Cardiac muscle cell (in vitro differentiated cells and primary cell): Measurements from ENCODE around the gene SPIN2B. TPM values are rescaled to one million over a fixed set of nuclear protein-coding genes. Genes with fewer than 3 reads are reported as not detected.
"Not testable (repeated sequence)": the region's sequence is repeated elsewhere in the genome, so short reads cannot be mapped to it uniquely, and the experiment has no call there.

Source experiments
- DNase-seq, 2 donors: peaks; one replicate each; pipeline versions ENCODE4 v3.0.0 to v3.0.0-alpha.2; 2010 to 2017; ENCODE audit warnings: low read depth in 1 of 2, low spot score in 1 of 2
- H3K27ac ChIP-seq: fragments of 200-600 bp; sonication (generic); 2 replicates; pipeline ENCODE4 v1.5.1; 2016
- H3K27me3 ChIP-seq: fragments of 200-600 bp; sonication (generic); 2 replicates; pipeline ENCODE4 v1.6.0; 2016; ENCODE audit warnings: control low read depth
- H3K36me3 ChIP-seq: fragments of 200-600 bp; sonication (generic); 2 replicates; pipeline ENCODE4 v1.5.1; 2016; ENCODE audit warnings: control low read depth
- H3K4me1 ChIP-seq: fragments of 200-600 bp; sonication (generic); 2 replicates; pipeline ENCODE4 v1.8.1; 2017; ENCODE audit warnings: low read depth, mild to moderate bottlenecking, mixed run types
- H3K4me3 ChIP-seq: fragments of 200-600 bp; sonication (generic); 2 replicates; pipeline ENCODE4 v1.5.1; 2016; ENCODE audit warnings: mild to moderate bottlenecking
- H3K9me3 ChIP-seq: fragments of 200-600 bp; sonication (generic); 2 replicates; pipeline ENCODE4 v1.5.1; 2017; ENCODE audit warnings: low read depth, mild to moderate bottlenecking, control low read depth
- CTCF ChIP-seq: IDR thresholded peaks from 2 replicates; pipeline ENCODE4 v1.5.1; 2012; ENCODE audit warnings: low read depth, mild to moderate bottlenecking, low read length
- polyA plus RNA-seq: library from polyadenylated mRNA; unstranded; fragments of >200 nt; fragmentation: Nextera tagmentation; extraction: Ambion mirVana; gene quantifications from 2 replicates; pipeline ENCODE4 v1.2.1, GENCODE V29; 2016
- total RNA-seq: library from RNA; depleted of rRNA; stranded (reverse); fragments of >200 nt; gene quantifications from 2 replicates; pipeline ENCODE4 v1.2.3, GENCODE V29; 2016

The SPIN2B gene
- total RNA-seq = 19.2 and 20.8 TPM in 2 replicates
- 33.3 and 41.8 TPM in 2 replicates for polyA plus RNA-seq

GRCh38 chrX:57121162-57121755, at the start of gene SPIN2B:
Gene SPIN2B, minus strand, starts transcription at chrX:57121548.
- Histone ChIP-seq H3K9me3 (no peaks in the 10 kb centered on the region), H3K27ac (peak within 1 kb of the TSS; percentile 96), H3K36me3 (no peaks in the 10 kb centered on the region), H3K4me3 (peak within 1 kb of the TSS; percentile 59), H3K4me1 (no peaks in the 10 kb centered on the region), H3K27me3 (no peaks in the 10 kb centered on the region)
- peak; percentile 83 to 88 for DNase-seq
- no peak for TF ChIP-seq CTCF

- Histone ChIP-seq H3K27me3 (no peaks in the 10 kb centered on the region), H3K4me1 (no peaks in the 10 kb centered on the region), H3K9me3 (no peaks in the 10 kb centered on the region), H3K27ac (peak overlapping the region; percentile 75), H3K36me3 (no peaks in the 10 kb centered on the region), H3K4me3 (no peak overlapping the region)
- peak; percentile 47 to 57 for DNase-seq
- TF ChIP-seq CTCF = peak; percentile 40
These were observed 35.2 kb upstream of the SPIN2B start for GRCh38 chrX:57156397-57157049.

- Histone ChIP-seq H3K4me1 (no peaks in the 10 kb centered on the region), H3K27ac (no peak overlapping the region), H3K27me3 (no peaks in the 10 kb centered on the region), H3K36me3 (no peaks in the 10 kb centered on the region), H3K9me3 (no peaks in the 10 kb centered on the region), H3K4me3 (no peak overlapping the region)
- no peak for TF ChIP-seq CTCF
- DNase-seq = no peak
These were observed 33.8 kb upstream of the SPIN2B start for GRCh38 chrX:57155171-57155570.

GRCh38 chrX:57152222-57152621, 30.9 kb upstream of the SPIN2B start:
- H3K27ac ChIP-seq, DNase-seq: not testable (repeated sequence)

GRCh38 chrX:57138674-57139073, 17.3 kb upstream of the SPIN2B start:
- Histone ChIP-seq H3K27ac (no peak overlapping the region), H3K4me1 (no peaks in the 10 kb centered on the region), H3K9me3 (no peaks in the 10 kb centered on the region), H3K4me3 (no peak overlapping the region), H3K27me3 (no peaks in the 10 kb centered on the region), H3K36me3 (no peaks in the 10 kb centered on the region)
- TF ChIP-seq CTCF = no peak
- no peak for DNase-seq

More at GRCh38 chrX:57152222-57152621, 30.9 kb upstream of the SPIN2B start:
- not testable (repeated sequence) for H3K9me3 ChIP-seq, H3K4me3 ChIP-seq, H3K27me3 ChIP-seq, H3K4me1 ChIP-seq, H3K36me3 ChIP-seq

- Histone ChIP-seq H3K9me3 (no peaks in the 10 kb centered on the region), H3K4me3 (peak overlapping the region; percentile 31), H3K27ac (peak overlapping the region; percentile 73), H3K27me3 (no peaks in the 10 kb centered on the region), H3K4me1 (no peaks in the 10 kb centered on the region), H3K36me3 (no peaks in the 10 kb centered on the region)
- DNase-seq = peak; percentile 23 to 57
- TF ChIP-seq CTCF = no peak
These were observed 16.2 kb upstream of the SPIN2B start for GRCh38 chrX:57137501-57137900.

GRCh38 chrX:57137073-57137472, 15.7 kb upstream of the SPIN2B start, which contains the start of gene SPIN2A:
Gene SPIN2A, minus strand, starts transcription at chrX:57137397. Its CDS starts 800 bp downstream, at chrX:57136597.
- peak; percentile 33 to 69 for DNase-seq
- not testable (repeated sequence) for H3K36me3 ChIP-seq, H3K9me3 ChIP-seq, H3K4me1 ChIP-seq, H3K27me3 ChIP-seq
- Histone ChIP-seq H3K27ac (peak within 1 kb of the TSS; percentile 73), H3K4me3 (peak within 1 kb of the TSS; percentile 31)

GRCh38 chrX:57136589-57136988, 15.2 kb upstream of the SPIN2B start:
- not testable (repeated sequence) for H3K36me3 ChIP-seq, DNase-seq, H3K27me3 ChIP-seq, H3K4me3 ChIP-seq, H3K9me3 ChIP-seq, H3K4me1 ChIP-seq
- peak overlapping the region; percentile 73 for H3K27ac ChIP-seq
